Stomach smooth muscle (tissue), 2 donors: ENCODE measurements around the gene TTC39C.
"Not testable (repeated sequence)": the region's sequence is repeated elsewhere in the genome, so short reads cannot be mapped to it uniquely, and the experiment has no call there.

ENCODE experiments used
- H3K27ac ChIP-seq: one replicate; pipeline ENCODE4 v1.7.0; 2013; ENCODE audit warnings: mild to moderate bottlenecking, low read length, inconsistent platforms
- H3K27me3 ChIP-seq, 2 donors: one replicate each; pipeline ENCODE4 v1.7.0; 2013; ENCODE audit warnings: low read length in 2 of 2; ENCODE audit not compliant: insufficient read depth in 2 of 2, control insufficient read depth in 1 of 2
- H3K36me3 ChIP-seq, 2 donors: one replicate each; pipeline ENCODE4 v1.7.0; 2013; ENCODE audit warnings: low read length in 2 of 2; ENCODE audit not compliant: control insufficient read depth in 2 of 2, insufficient read depth in 2 of 2
- H3K4me1 ChIP-seq: one replicate; pipeline ENCODE4 v1.7.0; 2013; ENCODE audit warnings: low read length; ENCODE audit not compliant: control insufficient read depth, insufficient read depth
- H3K4me3 ChIP-seq, 2 donors: one replicate each; pipeline ENCODE4 v1.7.0; 2013; ENCODE audit warnings: low read length in 2 of 2
- H3K9ac ChIP-seq, 2 donors: one replicate each; pipeline ENCODE4 v1.7.0; 2013; ENCODE audit warnings: low read length in 2 of 2, mild to moderate bottlenecking in 1 of 2
- H3K9me3 ChIP-seq, 2 donors: one replicate each; pipeline ENCODE4 v1.7.0; 2013; ENCODE audit warnings: low read length in 2 of 2; ENCODE audit not compliant: control insufficient read depth in 2 of 2
- donor health status: healthy.
- donor health status: Pancreatic carcinoma.

The TTC39C gene

DNA sequence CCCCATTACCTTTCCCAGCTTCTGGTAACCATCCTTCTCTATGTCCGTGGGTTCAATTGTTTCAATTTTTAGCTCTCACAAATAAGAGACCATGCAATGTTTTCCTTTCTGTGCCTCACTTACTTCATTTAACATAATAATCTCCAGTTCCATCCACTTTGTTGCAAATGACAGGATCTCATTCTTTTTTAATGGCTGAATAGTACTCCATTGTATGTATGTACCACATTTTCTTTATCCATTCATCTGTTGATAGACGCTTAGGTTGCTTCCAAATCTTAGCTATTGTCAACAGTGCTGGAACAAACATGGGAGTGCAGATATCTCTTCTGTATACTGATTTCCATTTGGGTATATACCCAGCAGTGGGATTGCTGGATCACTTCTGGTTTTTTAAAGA, 126.1 kb downstream of the TTC39C start:
- Histone ChIP-seq H3K4me3 (no peak overlapping the region), H3K9me3 (no peaks in the 10 kb centered on the region), H3K27ac (no peak overlapping the region), H3K4me1 (peaks cover 5% of the 10 kb centered on the region), H3K27me3 (peaks cover 2 to 3% of the 10 kb centered on the region in 2 donors), H3K36me3 (no peaks in the 10 kb centered on the region), H3K9ac (no peak overlapping the region)

DNA sequence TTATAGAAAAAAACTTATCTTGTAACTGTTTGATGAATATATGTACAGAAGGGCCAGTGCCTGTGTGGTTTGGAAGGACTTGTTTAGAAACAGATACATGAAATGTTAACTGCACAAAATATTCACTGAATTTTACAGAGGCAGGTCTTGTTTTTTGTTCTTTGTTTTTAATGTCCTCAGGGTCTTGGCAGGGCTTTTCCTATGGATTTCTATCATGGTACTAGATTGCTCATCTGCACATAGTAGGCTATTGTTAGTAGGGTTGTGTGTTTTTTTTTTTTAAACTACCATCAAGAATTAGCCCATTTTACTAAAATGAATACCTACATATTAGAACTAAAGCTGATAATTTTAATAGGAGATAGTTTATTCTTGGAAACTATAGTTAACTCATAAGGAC, 127.8 kb downstream of the TTC39C start:
- H3K9ac ChIP-seq = no peak overlapping the region
- peaks cover 2 to 3% of the 10 kb centered on the region in 2 donors for H3K27me3 ChIP-seq
- H3K9me3 ChIP-seq = no peaks in the 10 kb centered on the region
- no peak overlapping the region for H3K4me3 ChIP-seq
- H3K27ac ChIP-seq = no peak overlapping the region
- H3K4me1 ChIP-seq = peaks cover 5% of the 10 kb centered on the region
- H3K36me3 ChIP-seq = no peaks in the 10 kb centered on the region

DNA sequence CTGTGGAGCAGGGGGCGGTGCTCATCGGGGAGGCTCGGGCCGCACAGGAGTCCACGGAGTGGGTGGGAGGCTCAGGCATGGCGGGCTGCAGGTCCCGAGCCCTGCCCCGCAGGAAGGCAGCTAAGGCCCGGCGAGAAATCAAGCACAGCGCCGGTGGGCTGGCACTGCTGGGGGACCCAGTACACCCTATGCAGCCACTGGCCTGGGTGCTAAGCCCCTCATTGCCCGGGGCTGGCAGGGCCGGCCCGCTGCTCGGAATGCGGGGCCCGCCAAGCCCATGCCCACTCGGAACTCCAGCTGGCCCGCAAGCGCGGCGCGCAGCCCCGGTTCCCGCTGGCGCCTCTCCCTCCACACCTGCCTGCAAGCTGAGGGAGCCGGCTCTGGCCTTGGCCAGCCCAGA, 135.0 kb downstream of the TTC39C start:
- not testable (repeated sequence) for H3K36me3 ChIP-seq, H3K4me1 ChIP-seq, H3K9ac ChIP-seq, H3K27ac ChIP-seq, H3K9me3 ChIP-seq, H3K27me3 ChIP-seq, H3K4me3 ChIP-seq

DNA sequence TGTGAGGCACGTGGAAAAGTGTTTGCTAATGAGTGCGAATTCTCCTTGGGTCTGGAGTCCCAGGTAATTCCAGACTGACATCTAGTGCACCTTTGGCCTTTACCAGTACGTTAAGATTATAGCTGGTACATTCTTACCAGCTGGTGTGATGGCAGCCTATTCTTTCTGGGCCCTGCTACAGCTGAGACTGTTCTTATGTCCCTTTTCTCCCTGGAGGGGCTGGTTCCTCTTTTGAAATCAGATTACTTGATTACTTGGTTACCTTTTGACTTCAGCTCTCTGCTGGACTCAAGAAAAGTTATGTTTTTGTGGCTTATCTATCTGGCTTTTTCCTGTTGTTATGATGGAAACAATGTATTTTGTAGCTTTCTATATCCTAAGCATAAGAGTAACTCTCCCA, 138.8 kb downstream of the TTC39C start:
- peaks cover 13 to 20% of the 10 kb centered on the region in 2 donors for H3K36me3 ChIP-seq
- no peak overlapping the region for H3K27ac ChIP-seq
- no peak overlapping the region for H3K4me3 ChIP-seq
- no peak overlapping the region for H3K9ac ChIP-seq
- H3K27me3 ChIP-seq = no peaks in the 10 kb centered on the region
- H3K9me3 ChIP-seq = no peaks in the 10 kb centered on the region
- H3K4me1 ChIP-seq = no peaks in the 10 kb centered on the region

DNA sequence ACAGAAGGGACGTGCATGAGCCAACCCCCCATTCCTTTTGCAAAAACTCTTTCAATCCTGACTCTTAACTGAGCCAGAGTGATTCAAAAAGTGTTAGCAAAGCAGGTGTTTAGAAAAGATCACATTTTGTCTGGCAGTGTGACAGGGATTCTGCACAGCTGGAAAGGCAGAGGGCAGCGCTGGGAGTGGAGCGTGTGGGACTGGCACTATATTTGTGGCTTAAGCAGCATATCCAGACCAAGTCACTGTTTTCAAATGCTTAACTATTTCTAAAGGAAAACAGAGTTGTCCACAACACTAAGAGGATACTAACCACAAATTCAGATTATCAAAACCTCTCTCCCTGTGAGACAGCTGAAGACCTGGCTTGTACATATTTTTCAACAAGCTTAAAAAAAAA, 143.3 kb downstream of the TTC39C start:
- H3K27ac ChIP-seq = no peak overlapping the region
- H3K4me1 ChIP-seq = no peaks in the 10 kb centered on the region
- H3K36me3 ChIP-seq = peaks cover 35 to 36% of the 10 kb centered on the region in 2 donors
- no peaks in the 10 kb centered on the region for H3K27me3 ChIP-seq
- H3K9me3 ChIP-seq = no peaks in the 10 kb centered on the region
- no peak overlapping the region for H3K4me3 ChIP-seq
- no peak overlapping the region for H3K9ac ChIP-seq

DNA sequence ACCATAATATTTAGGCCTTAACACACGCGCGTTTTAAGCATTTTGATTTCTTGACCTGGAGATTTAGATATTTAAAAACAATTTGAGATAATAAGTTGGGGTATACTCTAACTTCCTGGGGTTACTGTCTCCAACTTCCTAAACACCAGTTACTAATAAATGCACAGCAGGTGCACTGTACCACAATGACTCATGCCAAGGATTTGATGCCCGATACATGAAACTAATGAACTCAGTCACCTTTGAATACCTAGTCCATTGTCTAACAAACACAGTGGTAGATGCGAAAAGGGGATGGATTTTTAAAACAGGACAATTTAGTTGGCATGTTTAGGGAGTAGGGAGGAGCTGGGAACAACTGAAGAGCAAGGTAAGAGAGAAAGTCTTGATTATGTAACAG, 145.5 kb downstream of the TTC39C start:
- H3K27ac ChIP-seq = no peak overlapping the region
- H3K36me3 ChIP-seq = peaks cover 41 to 50% of the 10 kb centered on the region in 2 donors
- H3K27me3 ChIP-seq = no peaks in the 10 kb centered on the region
- H3K4me1 ChIP-seq = no peaks in the 10 kb centered on the region
- H3K4me3 ChIP-seq = no peak overlapping the region
- no peaks in the 10 kb centered on the region for H3K9me3 ChIP-seq
- H3K9ac ChIP-seq = no peak overlapping the region

DNA sequence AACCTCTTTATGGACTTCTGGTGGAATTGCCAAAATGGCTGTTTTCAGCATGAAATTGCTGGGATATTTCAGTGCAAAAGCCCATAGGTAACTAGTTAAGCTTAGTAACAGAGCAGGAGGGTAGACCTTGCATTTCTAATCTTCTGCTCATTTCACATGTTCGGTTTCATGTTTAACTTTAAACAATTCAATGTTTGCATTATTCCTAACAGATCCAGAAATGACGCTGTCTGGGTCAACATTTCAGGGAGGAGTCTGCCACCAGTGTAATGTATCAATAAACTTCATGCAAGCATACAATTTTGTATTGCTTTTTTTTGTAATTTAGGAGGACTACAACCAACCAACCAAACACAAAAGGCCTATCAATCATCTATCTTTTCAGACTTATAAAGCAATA, 146.8 kb downstream of the TTC39C start:
- H3K27ac ChIP-seq = no peak overlapping the region
- H3K9ac ChIP-seq = no peak overlapping the region
- H3K4me3 ChIP-seq = no peak overlapping the region
- H3K9me3 ChIP-seq = no peaks in the 10 kb centered on the region
- H3K4me1 ChIP-seq = no peaks in the 10 kb centered on the region
- H3K36me3 ChIP-seq = peaks cover 43 to 54% of the 10 kb centered on the region in 2 donors
- H3K27me3 ChIP-seq = no peaks in the 10 kb centered on the region

DNA sequence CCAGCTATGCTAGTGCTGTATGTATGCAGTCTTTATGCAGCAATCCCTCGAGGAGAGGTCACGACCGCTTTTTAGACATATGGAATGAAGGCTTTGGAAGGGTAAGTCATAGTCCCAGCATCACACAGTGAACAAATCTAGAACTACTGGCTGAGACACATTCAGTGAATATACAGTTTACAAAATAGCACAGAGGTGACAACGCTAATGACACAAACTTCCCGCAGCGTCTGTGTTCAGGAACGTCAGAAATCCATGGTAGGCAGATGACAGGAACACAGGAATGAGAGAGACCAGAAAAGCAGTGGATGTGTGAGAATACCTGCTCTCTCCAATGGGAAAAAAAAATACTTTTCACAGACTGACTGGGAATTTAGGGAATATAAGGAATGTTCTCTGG, 153.9 kb downstream of the TTC39C start:
- peaks cover 39 to 52% of the 10 kb centered on the region in 2 donors for H3K36me3 ChIP-seq
- H3K27me3 ChIP-seq = no peaks in the 10 kb centered on the region
- H3K9me3 ChIP-seq = no peaks in the 10 kb centered on the region

DNA sequence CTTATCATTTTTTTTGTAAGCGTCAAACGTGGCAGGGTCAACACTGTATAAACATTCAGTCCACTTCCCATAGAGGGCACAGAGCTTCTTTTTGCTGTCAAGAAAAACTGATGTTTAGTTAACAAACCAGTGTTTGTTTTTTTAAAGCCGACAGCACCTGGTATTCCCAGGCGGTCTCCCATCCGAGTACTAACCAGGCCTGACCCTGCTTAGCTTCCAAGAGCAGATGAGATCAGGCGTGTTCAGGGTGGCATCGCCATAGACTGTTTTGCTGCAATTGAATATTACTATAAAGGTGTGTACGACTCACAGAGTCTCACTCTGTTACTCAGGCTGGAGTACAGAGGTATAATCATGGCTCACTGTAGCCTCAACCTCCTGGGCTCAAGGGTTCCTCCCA, 155.8 kb downstream of the TTC39C start:
- no peaks in the 10 kb centered on the region for H3K9me3 ChIP-seq
- H3K36me3 ChIP-seq = peaks cover 31 to 45% of the 10 kb centered on the region in 2 donors
- H3K9ac ChIP-seq = no peak overlapping the region
- no peaks in the 10 kb centered on the region for H3K27me3 ChIP-seq
- H3K4me3 ChIP-seq = no peak overlapping the region
- H3K27ac ChIP-seq = no peak overlapping the region
- no peaks in the 10 kb centered on the region for H3K4me1 ChIP-seq

More for the DNA sequence above, 153.9 kb downstream of the TTC39C start:
- no peak overlapping the region for H3K4me3 ChIP-seq
- H3K27ac ChIP-seq = no peak overlapping the region
- H3K9ac ChIP-seq = no peak overlapping the region
- H3K4me1 ChIP-seq = no peaks in the 10 kb centered on the region

DNA sequence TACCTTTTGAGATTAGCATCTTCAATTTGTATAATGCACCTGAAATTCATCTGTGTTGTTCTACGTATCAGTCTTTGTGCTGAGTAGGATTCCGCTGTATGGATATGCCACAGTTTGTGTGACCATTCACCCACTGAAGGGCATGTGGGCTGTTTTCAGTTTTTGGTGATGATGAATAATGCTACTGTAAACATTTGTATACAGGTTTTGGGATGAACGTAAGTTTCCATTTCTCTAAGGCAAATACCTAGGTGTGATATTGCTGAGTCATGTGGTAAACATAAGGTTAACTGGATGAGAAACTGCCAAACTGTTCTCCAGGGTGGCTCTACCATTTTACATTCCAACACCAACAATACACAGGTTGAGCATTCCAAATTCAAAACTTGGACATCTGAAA, 159.4 kb downstream of the TTC39C start:
- H3K27ac ChIP-seq = no peak overlapping the region
- peaks cover 2% of the 10 kb centered on the region for H3K4me1 ChIP-seq
- H3K4me3 ChIP-seq = no peak overlapping the region
- no peaks in the 10 kb centered on the region for H3K9me3 ChIP-seq
- H3K9ac ChIP-seq = no peak overlapping the region
- peaks cover 1 to 24% of the 10 kb centered on the region in 2 donors for H3K36me3 ChIP-seq
- no peaks in the 10 kb centered on the region for H3K27me3 ChIP-seq

DNA sequence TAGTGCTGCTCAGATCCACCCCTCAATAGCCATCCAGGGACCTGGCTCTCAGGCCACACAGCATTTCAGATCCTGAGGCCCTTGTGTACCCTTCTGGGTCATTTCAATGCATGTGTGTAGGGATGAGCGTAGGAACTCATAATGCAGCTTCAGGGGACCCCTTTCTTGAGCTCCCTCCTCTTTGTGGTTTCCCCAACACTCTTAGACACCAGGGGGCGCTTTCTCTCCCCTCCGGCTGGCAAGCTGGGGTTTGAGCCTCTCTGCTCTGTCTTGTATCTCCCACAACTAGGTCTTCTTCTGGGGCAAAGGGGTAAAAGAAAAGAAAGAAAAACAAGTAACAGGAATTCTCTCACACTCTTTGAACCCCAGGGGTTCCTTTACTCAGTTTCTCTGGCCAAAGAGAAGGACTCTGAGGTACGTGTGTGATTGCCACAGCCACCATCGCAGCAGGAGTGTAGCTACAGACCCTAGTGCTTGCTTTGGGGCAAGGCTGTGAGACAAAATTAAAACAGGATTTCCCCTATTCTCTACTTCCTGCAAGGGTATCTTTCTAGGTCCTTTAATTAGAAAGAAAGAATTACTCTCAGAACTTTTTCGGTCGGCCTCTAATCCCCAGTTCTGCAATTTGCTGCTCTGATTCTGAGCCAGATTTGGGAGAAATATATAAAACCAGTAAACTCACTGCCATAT, 162.3 kb downstream of the TTC39C start:
- H3K27ac ChIP-seq = no peak overlapping the region
- no peak overlapping the region for H3K4me3 ChIP-seq
- H3K36me3 ChIP-seq = peaks cover 3 to 15% of the 10 kb centered on the region in 2 donors

More for the DNA sequence above, 162.3 kb downstream of the TTC39C start:
- H3K27me3 ChIP-seq = no peaks in the 10 kb centered on the region
- no peaks in the 10 kb centered on the region for H3K9me3 ChIP-seq
- H3K9ac ChIP-seq = no peak overlapping the region
- peaks cover 2% of the 10 kb centered on the region for H3K4me1 ChIP-seq
